SKM-1 (cell line): ENCODE measurements around the gene ERC2.

Experiments
- DNase-seq: peaks from one replicate; lab custom pipeline; 2025; ENCODE audit not compliant: unreplicated experiment; lab: John Stamatoyannopoulos, UW

Gene ERC2

DNA sequence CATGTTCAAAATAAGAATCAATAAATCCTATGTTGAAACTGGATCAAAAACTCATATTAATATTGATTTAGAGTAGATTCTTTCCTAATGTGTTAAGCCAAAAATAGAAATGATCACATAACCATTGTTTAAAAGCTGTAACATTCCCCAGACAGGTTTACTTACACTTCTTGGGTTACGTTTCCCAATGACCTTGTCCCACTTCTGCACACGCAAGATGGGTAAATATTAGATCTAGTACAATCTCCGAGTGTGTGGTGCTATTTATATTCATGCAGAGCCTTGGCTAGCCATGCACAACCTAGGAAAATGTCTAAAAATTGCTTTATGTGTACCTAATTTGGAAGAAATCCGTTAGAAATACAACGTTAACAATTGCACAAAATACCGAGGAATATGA is 39.6 kb downstream of the ERC2 start:
- no peak for DNase-seq

GRCh38 chr3:56424885-56425284 is 43.4 kb downstream of the ERC2 start:
- DNase-seq = no peak

DNA sequence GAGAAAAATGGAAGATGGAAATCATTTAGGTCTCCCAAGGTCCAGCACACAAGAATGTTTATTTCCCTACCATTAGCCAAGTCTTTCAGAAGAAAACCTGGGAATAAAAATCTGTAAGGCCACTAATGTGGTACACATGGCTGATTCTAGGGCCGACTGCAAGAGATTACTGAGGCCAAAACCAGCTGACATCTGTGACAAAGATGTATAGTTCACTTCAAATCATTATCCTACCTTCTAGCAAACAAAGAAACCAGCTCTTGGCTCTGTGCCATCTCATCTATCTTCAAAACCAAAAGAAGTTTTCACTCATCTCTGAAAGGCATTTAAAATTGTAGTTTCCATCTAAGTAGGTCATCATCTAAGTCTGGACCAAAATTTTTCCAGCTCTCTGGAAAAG is 43.9 kb downstream of the ERC2 start:
- DNase-seq = no peak

DNA sequence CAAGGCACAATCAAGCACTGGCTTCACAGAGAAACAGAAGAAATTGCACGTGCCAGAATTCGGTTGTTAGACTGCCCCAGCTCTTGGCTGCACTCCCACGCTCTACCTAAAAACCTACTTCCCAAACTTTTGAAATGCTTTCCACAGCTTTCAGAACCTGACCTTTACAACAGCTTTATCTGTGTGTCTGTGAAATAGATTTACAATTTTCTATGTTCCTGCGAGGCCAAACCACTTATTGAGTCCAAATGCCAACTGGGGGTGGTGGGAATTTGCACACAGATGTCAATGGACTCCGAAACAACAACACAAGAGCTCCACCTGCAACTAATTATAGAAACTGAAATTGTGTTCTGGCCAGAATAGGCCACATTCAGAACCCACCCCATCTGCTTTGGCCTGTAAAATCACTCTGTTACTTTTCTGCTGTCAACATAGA is 44.6 kb downstream of the ERC2 start:
- DNase-seq = no peak

GRCh38 chr3:56422316-56422715 is 46.0 kb downstream of the ERC2 start:
- no peak for DNase-seq

DNA sequence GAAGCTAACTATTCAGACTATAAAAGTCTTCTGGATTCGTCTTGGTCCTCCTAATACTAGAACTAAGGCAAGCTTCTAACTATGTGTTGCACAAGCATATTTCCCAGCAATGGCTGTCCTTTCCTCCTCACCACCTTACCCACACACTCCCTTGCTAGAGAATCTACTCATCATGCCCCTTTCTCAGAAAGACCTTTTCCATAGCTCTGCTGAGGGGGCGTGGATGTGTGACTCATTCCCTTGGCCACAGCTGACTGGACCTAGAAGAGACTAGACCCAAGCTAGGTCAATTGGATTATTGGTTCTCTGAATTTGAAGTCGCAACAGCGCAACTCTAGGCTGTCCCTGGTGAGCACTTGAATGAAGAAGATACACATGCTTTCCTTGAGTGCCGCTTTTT is 47.1 kb downstream of the ERC2 start:
- DNase-seq = no peak

DNA sequence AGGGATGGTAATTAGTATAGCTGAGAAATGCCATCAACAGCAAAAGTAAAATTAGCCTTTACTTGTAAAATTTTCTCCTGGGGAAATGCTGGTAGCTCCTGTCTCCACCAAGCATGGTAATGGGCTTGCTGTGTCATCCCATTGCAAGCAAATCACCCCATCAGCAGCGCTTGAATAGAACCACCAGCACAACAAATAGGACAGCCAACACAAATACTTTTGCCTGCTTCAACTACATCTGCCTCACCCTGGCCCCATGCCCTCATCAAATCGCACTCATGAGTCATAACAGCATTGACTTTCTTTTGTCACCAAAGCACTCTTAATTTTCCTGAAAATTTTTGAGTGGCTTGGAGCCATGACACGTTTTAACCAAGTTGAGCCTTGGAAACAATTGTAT is 52.6 kb downstream of the ERC2 start:
- DNase-seq = no peak

DNA sequence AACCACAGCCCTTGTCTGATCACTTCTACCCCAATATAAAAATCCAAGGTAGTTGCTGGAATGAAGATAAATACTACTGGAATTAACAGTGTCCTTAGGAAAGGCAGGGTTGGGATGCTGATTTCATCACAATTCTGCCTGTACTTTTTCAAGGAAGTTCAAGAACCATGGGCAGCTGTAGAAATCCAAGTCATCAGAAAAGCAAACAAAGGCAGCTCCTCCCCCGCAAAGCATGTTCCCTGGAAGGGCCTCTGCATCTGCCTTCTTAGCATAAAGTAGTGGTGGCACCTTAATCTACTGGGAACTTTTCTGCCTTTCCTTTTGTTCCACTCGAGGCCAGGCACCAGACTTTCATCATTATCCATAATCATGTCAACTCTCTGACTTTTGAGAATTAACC is 54.4 kb downstream of the ERC2 start:
- no peak for DNase-seq

DNA sequence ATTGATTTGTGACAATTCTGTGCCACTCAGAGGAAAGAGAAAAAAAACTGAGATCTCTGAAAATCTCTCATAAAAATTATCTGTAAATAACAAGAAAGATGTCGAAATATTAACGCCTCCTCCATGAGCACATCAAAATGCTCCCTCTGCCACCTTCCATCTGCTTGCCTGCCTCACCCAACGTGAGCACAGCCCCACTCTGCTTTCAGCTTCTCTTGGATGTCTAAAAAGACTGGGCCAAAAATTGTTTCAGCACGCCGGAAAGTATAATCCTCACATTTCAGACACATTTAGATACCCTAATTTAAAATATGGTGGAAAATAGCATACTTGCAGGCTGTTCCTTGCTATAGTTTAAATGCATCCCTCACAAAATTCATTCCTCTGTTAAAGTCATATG is 57.1 kb downstream of the ERC2 start:
- no peak for DNase-seq

- no peak for DNase-seq
These were observed 57.7 kb downstream of the ERC2 start for GRCh38 chr3:56410576-56410975.

GRCh38 chr3:56409790-56410189 is 58.5 kb downstream of the ERC2 start:
- DNase-seq = no peak

- no peak for DNase-seq
These were observed 59.5 kb downstream of the ERC2 start for GRCh38 chr3:56408761-56409196.

DNA sequence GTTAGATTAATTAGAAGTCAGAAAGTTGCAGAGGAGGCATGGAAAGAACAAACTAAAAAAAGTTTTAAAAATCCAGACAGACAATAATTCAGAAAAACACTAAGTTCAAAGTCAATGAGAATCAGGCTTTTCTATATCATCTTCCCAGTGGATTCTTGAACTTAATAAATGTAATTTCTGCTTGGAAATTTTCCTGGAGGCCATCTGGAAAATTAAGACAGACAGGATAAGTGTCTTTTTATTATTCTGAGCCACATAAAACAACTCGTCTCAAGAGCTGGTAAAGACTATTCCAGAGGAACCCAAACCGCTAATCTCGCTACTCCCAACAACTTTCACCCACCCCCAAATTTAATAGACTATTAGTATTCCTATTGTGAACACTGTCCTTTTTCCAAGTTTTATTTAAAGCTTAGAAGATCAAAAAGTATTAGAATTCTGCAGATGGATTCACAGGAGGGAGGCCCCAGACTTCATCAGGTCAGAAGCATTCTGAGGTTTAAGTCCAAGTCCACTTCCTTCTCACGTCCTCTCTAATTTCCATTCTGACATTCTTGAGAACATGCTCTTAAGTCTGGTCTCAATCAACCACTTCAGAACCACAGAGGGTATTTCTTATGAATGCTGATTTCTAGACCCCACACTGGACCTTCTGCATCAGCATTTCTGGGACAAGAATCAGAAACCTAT is 61.3 kb downstream of the ERC2 start:
- DNase-seq = no peak

DNA sequence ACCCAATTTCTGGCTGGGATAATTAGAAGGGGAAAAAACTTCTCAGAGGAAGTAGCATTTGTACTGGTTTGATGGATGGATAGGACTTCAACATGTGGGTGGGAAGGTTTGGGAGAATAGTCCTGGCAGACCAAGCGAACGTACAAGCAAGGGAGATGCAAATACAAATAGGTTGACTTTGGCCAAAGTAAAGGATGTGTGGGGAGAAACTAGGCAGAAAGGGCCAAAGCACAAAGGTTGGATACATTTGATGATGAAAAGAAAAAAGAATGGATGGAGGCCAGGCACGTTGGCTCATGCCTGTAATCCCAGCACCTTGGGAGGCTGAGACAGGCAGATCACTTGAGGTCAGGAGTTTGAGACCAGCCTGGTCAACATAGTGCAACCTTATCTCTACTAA is 63.4 kb downstream of the ERC2 start:
- no peak for DNase-seq

GRCh38 chr3:56398659-56399058 is 69.6 kb downstream of the ERC2 start:
- no peak for DNase-seq

GRCh38 chr3:56397798-56398197 is 70.5 kb downstream of the ERC2 start:
- DNase-seq = no peak

- DNase-seq = no peak
These were observed 79.0 kb downstream of the ERC2 start for GRCh38 chr3:56389183-56389830.

- no peak for DNase-seq
These were observed 85.2 kb downstream of the ERC2 start for GRCh38 chr3:56383092-56383491.

GRCh38 chr3:56379723-56380287 is 88.5 kb downstream of the ERC2 start:
- DNase-seq = no peak

- DNase-seq = peak; percentile 86
These were observed 92.6 kb downstream of the ERC2 start for GRCh38 chr3:56375654-56376053.

DNA sequence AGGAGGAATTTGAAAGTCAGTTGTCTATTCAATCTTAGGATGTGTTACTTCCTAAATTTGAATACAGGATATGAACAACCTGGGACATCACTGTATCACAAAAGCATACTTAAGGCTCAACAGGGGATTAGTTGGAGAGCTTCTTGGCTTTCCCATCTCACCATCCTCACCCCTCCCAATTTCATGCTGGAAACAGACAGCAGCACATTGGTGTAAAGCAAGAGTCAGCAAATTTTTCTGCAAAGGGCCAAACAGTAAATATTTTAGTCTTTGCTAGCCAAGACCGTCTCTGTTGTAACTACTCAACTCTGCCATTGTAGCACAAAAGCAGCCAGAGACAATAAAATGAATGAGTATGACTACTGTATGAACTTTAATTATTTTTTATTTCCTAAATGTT is 94.9 kb downstream of the ERC2 start:
- DNase-seq = no peak

GRCh38 chr3:56370991-56371775 is 97.1 kb downstream of the ERC2 start:
- DNase-seq = peak; percentile 3
